ENCODE measurements around the gene KIF5A. TPM values are rescaled to one million over a fixed set of nuclear protein-coding genes. Genes with fewer than 3 reads are reported as not detected.
"Not testable (repeated sequence)": the region's sequence is repeated elsewhere in the genome, so short reads cannot be mapped to it uniquely, and the experiment has no call there.

KIF5A gene
- total RNA-seq, 1 donor from 2014 or later: 0.22 TPM

DNA sequence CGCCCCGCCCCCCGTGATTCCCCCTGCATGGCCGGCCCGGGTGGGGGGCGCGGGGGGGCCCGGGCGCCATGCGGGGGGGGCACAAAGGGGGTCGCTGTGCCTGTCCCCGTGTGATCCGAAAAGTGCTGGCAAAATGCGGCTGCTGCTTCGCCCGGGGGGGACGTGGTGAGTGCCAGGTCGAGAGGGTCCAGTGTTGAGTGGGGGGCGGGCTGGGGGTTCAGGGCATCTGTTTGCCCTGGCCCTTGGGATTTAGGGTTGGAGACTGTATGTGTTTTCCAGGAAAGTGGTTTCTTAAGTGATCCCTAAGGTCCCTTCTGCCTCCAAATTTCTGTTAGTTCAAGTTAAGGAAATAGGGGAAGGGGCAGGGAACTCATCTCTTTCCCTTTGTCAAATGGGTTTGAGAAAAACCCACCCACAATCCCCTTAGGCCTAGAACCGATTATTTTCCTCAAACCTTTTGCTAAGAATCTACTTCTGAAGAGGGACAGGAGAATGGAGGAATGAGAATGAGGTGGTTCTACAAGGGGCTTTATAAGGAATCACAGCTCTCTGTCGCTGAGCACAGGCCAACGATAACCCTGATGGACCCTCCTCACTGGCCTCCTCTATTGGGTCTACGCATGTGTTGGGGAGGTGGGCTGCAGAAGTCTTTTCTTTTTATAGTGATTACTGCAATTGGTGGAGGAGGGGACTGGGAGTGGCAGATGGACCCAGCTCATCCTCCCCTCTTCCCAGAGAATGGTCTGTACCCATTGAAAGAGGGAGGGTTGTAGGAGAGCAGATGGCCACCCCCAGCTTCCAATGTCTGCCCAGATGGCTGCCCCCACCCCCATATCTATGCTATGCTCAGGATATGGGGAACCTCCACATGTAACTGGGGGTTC is 62.2 kb downstream of the KIF5A start:
- no peak for DNase-seq (ENCODE audit: low spot score)

DNA sequence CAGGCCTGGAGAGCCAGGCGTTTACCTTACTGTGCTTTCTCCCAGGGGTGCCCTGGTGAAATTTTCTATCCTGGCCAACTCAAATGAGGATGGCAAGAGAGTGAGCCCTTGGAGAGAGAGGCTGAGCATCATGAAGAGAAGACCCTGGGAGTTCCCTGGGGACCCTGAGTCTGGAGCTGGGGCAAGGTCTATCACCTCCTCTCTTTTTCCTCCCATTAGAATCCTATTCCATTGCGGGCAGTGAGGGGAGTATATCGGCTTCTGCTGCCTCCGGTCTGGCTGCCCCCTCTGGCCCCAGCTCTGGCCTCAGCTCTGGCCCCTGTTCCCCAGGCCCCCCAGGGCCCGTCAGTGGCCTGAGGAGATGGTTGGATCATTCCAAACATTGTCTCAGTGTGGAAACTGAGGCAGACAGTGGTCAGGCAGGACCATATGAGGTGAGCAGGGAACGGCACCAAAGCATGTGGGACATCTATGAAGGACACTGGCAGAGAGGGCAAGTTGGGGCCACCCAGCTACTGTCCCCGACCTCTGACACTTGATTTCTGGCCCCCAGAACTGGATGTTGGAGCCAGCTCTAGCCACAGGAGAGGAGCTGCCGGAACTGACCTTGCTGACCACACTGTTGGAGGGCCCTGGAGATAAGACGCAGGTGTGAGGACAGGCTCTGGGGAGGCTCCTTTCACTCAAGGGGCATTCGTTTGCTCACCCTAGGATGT is 63.0 kb downstream of the KIF5A start:
- intact Hi-C loops (cut with DNase I): no loop called here
- peak; percentile 54 for DNase-seq (ENCODE audit: low spot score)

More for the DNA sequence above, 62.2 kb downstream of the KIF5A start:
- intact Hi-C loops (cut with DNase I): no loop called here

DNA sequence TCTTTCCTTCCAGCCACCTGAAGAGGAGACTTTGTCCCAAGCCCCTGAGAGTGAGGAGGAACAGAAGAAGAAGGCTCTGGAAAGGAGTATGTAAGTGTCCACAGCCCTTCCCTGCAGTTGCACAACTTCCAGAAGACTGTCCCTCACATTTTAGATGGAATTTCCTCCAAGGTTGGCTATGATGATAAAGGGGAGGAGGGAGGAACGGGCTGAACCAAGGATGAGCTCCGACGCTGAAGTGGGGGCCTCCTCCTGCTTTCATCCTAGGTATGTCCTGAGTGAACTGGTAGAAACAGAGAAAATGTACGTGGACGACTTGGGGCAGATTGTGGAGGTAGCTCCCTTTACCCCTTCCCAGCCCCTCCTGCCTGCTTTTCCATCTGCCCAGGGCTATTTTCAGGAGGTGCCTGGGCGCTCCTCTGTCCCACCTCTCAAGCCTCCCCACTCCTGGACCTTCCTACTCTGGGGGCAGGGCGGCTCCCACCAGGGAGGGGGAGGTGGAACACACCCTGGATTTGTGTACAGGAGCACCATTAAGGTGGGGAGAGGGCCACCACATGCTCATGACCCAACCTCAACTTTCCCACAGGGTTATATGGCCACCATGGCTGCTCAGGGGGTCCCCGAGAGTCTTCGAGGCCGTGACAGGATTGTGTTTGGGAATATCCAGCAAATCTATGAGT is 63.7 kb downstream of the KIF5A start:
- peak; percentile 54 for DNase-seq (ENCODE audit: low spot score)
- intact Hi-C loops (cut with DNase I): no loop called here

DNA sequence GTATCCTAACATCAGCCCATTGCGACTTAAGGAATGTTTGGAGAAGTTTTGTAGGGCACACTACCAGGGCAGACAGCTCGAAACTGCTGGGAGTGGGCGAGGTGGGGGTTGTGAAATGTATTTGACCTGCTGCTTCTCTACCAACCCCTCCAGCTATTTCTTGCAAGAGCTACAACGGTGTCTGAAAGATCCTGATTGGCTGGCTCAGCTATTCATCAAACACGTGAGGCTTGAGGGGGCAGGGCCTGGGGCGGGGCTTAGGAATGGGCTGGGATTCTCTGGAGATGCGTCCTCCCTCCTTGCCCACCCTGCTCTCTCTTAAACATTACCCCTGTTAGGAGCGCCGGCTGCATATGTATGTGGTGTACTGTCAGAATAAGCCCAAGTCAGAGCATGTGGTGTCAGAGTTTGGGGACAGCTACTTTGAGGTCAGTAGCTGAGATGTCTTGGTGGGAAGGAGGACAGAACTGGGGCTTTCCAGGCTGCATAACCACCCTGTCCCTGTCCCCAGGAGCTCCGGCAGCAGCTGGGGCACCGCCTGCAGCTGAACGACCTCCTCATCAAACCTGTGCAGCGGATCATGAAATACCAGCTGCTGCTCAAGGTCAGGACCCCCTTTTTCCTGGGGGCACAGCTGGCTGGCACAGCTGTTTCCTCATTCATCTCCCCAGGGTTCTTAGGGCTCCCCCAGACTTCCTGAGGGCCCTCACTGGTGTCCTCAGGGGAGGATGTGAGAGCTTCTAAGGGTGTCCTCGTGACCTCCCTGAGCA is 64.5 kb downstream of the KIF5A start:
- intact Hi-C loops (cut with DNase I): no loop called here
- DNase-seq (ENCODE audit: low spot score): peak; percentile 53

DNA sequence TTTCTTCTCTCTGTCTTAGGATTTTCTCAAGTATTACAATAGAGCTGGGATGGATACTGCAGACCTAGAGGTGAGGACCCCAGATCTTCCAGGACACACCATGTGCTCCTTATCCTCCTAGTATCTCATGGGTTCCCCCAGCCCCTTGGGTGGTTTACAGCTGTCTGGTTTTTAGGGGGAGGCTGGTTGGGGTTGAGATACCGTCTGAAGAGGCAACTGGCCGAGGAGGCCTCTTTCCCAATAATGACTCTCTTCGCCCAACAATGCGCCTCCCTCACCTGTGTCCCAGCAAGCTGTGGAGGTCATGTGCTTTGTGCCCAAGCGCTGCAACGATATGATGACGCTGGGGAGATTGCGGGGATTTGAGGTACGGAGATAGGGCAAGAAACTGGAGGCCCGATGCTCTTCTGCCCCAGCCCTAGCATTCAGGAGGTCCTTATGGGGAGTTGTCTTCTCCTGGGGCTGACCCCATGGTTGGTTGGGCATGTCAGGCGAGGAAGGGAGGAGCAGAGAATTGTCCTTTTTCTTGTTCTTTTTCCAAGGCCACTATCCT is 65.2 kb downstream of the KIF5A start:
- intact Hi-C loops (cut with DNase I): no loop called here
- peak; percentile 64 for DNase-seq (ENCODE audit: low spot score)

DNA sequence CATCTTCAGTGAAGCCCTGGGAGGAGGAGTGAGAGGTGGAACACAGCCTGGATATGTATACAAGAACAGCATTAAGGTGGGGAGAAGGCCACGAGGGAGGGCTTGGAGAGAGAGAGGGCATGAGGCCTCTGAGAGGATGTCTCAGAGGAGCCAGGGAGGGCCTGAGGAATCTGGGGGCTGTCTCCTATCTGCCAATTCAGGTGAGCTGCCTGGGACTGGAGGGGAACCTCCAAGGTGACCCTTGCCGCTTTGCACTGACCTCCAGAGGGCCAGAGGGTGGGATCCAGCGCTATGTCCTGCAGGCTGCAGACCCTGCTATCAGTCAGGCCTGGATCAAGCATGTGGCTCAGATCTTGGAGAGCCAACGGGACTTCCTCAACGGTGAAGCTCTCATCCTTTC is 65.8 kb downstream of the KIF5A start:
- intact Hi-C loops (cut with DNase I): no loop called here

DNA sequence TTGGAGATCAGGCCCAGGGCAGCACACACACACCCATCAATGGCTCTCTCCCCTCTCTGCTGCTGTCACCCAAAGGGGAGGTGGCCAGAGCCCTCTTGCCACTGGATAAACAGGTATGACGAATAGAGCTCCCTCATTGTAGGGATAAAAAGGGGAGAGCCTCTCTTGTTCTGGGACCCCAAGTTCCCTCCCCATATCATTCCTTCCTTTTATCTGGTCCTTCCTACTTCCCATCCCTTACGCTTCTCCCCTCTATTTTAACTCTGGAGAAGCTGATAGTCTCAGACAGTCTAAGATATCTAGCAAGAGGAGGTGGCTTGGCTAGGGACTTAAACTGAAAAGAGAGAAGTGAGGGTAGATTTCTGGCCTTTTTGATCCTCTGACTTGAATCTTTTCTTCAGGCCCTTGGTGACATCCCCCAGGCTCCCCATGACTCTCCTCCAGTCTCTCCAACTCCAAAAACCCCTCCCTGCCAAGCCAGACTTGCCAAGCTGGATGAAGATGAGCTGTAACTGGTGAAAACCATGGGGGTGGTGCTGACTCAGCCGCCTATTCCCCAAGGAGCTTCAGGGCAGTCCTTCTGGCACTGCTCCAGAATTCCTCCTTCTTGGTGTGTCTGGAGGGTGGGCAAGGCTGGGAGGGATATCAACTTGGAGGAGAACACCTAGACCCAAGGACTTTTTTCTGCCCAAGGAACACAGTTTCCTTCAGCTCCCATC is 66.7 kb downstream of the KIF5A start:
- DNase-seq (ENCODE audit: low spot score): peak; percentile 54
- intact Hi-C loops (cut with DNase I): no loop called here

More for the DNA sequence above, 65.8 kb downstream of the KIF5A start:
- peak; percentile 53 for DNase-seq (ENCODE audit: low spot score)

DNA sequence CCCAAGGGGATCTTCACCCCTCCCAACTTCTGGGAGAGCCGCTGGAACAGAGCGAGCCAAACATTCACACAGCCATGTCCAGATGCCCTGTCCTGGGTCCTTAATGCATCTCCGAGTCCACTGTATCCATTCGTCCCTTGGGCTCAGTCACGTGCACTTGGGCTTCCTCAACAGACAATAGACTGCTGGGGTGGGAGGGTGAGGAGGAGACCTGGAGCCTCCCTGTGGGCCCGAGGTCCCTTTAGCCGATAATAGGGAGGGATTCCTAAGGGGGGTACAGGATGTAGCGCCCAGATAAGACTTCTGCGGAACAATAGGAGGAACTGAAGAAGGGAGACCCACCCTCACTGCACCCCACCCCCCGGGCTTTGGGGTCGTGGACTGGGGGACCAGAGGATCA is 68.1 kb downstream of the KIF5A start:
- peak; percentile 75 for DNase-seq (ENCODE audit: low spot score)
- intact Hi-C loops (cut with DNase I): no loop called here

DNA sequence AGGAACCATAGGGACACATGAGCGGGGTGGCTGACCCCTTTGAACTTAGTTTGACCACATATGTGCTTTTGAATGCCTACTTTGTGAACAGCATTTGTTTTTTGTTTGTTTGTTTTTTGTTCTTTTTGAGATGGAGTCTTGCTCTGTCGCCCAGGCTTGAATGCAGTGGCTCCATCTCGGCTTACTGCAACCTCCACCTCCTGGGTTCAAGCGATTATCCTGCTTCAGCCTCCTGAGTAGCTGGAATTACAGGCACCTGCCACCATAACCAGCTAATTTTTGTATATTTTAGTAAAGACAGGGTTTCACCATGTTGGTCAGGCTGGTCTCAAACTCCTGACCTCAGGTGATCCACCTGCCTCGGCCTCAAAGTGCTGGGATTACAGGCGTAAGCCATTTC is 68.6 kb downstream of the KIF5A start:
- peak; percentile 22 for DNase-seq (ENCODE audit: low spot score)
- intact Hi-C loops (cut with DNase I): not testable (repeated sequence)

DNA sequence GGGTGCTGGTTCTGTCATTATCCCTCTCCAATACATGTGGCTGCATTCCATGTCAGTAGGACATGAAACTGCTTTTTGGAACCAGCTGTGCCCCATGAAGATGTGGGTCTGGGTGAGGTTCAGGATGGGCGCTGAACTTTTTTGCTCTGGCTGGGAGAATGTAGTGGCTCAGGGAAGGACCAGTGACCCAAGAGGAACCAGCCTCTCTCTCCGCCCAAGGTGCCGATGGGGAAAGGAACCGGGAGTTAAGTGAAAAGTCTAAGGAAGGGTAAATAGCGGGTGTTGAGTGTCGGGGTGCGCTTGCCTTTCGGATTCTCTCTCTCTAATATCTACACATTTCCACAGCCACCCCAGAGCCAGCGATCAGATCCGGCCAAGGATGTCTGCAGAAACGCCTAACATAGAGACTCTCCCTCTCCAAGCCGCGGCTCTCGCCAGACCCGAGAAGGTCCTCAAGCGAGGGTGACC is 69.2 kb downstream of the KIF5A start:
- intact Hi-C loops (cut with DNase I): no loop called here
- peak; percentile 74 for DNase-seq (ENCODE audit: low spot score)

DNA sequence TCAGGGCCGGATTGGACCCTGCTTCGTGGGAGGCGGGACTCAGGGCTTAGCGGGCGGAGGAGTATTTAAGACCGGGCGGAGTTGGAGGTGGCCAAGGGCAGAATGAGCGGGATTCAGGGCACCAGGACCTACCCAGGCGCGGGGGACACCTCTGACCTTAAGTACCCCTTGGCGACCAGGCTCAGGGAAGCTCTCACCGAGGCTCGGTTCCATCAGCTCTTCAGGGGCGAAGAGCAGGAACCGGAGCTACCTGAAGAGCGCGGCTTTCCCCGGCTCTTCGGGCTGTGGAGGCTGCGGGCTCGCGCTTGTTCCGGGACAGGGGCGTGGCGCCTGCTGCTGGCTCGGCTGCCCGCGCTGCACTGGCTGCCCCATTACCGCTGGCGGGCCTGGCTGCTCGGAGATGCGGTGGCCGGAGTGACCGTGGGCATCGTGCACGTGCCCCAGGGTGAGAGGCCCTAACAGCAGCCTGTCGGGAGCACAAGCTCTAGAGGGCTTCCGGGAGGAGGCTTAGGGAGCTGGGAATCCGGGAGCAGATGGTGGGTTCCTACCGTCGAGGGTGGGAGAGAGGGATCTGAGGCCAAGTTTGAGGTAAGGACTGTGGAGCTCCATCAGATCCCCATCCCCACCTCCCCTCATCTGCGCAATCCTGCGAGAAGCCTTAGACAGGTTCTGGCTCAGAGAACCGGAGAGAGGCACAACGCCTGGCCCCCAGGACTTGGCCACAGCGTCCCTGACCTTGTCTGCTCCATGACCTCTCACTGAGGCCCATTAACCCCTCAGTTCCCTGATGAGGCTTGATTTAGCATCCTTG is 69.8 kb downstream of the KIF5A start:
- intact Hi-C loops (cut with DNase I): no loop called here
- DNase-seq (ENCODE audit: low spot score): peak; percentile 49

DNA sequence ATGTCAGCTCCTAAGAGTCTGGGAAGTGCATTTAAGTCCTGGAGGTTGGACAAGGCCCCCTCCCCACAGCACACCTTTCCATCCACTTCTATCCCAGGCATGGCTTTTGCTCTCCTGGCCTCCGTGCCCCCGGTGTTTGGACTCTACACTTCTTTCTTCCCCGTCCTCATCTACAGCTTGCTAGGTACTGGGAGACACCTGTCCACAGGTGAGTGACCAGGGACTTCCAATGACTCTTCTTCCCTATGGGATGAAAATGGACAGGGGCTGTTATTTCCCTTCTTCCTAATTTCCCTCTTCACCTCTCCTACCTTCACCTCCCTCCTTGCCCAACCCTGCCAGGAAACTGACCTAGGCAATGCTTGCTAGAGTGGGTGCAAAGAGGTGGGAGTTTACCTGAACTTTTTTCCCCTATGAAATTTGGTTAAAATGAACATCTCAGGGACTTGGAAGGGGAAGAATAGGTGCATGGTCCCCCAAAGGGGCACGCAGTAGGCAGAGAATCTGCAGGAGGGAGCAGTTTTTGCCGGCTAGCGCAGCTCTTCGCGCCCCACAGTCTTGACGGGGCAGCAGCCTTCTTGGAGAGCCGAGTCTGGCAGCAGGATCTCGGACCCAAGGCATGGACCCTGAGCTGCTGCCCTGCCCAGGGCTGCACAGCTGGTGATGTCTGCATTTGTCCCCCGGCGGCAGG is 70.5 kb downstream of the KIF5A start:
- intact Hi-C loops (cut with DNase I): no loop called here
- DNase-seq (ENCODE audit: low spot score): peak; percentile 19

DNA sequence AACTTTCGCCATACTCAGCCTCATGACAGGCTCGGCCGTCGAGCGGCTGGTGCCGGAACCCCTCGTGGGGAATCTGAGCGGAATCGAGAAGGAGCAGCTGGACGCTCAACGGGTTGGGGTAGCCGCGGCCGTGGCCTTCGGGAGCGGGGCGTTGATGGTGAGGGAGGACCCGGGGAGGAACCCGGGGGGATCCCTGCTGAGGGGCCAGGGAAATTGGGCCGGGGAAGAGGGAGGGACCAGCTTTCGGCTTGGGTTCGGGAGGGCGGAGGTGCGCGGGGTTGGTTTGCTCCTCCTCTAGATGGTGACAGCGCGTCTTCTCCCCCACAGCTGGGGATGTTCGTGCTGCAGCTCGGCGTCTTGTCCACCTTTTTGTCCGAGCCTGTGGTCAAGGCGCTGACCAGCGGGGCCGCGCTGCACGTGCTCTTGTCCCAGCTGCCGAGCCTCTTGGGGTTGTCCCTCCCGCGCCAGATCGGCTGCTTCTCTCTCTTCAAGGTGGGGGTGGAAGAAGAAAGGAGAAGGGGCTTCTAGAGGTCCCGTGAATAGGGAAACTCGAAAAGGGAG is 71.2 kb downstream of the KIF5A start:
- peak; percentile 73 for DNase-seq (ENCODE audit: low spot score)
- intact Hi-C loops (cut with DNase I): no loop called here

DNA sequence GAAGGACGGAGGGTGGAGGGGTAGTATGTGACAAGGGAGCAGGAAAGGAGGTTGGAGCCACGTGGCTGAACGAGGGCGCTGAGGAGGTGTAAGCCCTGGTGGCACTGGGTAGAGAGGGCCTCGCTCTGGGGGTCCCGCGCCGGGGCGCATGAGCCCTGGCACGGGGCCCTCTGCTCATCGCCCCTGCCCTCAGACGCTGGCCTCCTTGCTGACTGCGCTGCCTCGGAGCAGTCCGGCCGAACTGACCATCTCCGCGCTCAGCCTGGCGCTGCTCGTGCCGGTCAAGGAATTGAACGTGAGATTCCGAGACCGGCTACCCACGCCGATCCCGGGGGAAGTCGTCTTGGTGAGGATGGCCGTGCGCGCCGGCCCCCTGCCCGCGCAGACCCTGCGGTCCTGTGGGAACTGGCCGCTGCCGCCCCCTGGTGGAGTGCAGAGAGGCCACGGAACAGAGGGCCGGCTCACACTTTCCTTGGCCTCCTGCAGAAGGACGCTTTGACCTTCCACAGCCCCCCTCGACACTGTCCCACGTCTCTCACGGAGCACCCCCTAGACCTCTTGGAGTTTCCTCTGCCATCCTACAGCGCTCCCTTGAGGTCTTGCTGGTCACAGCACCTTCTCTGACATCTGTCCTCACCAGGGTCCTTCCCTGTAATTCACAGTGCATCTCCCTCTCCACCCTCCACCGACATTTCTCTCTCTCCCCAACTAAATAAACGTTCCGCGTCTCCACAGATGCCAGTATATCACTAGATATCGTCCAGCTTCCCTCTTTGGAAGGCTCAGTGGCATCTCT is 71.9 kb downstream of the KIF5A start:
- intact Hi-C loops (cut with DNase I): loop anchor here (1.0 kb wide), 1 partner anchor 38 kb away; no protein-coding TSS in a partner anchor

DNA sequence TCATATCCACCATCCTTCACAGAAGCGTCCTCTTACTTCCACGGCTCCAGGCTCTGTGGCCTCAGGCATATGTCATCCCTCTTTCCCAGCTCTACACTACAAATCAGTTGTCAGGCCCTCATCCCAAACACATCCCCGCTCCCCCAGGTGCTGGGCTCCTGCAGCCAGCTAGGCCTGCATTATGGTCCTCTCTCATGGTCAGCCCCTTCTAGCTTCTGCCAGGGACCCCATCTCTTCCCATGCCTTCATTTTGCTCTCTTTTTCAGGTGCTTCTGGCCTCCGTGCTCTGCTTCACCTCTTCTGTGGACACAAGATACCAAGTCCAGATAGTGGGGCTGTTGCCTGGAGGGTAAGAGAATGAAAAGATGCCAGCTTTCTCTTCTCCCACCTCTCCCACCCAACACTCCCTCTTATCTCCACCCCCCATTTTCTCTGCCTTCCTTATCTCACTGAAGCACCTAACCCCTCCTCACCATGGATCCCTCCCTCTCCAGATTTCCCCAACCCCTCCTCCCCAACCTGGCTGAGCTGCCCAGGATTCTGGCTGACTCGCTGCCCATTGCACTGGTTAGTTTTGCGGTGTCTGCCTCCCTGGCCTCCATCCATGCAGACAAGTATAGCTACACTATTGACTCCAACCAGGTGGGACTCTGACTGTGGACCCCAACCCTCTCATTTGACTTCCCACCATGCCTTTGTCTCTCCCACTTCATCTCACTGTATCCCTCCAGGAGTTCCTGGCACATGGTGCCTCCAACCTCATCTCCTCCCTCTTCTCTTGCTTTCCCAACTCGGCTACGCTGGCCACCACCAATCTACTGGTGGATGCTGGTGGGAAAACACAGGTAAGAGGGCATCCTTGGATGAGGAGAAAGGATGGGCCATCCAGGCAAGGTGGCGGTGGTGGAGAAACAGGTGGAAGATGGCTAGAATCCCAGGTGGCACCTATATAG is 72.7 kb downstream of the KIF5A start:
- intact Hi-C loops (cut with DNase I): loop anchor here (1.0 kb wide), 1 partner anchor 39 kb away; no protein-coding TSS in a partner anchor
- DNase-seq (ENCODE audit: low spot score): peak; percentile 44

More for the DNA sequence above, 71.9 kb downstream of the KIF5A start:
- peak; percentile 81 for DNase-seq (ENCODE audit: low spot score)

All from cardiac septum (tissue), 1 donor.